H1 (cell line): ENCODE data around the gene R3HDM1.

ENCODE experiments used
- ASH2L ChIP-seq: fragments of 200-600, 300-600 bp; sonication (generic); IDR thresholded peaks from one replicate; pipeline ENCODE4 v1.7.1; 2017; ENCODE audit warnings: low read length
- ATF3 ChIP-seq: IDR thresholded peaks from 2 replicates; pipeline ENCODE4 v1.6.1; 2011; ENCODE audit warnings: low read depth, mild to moderate bottlenecking, low read length; ENCODE audit not compliant: insufficient read depth
- CTCF ChIP-seq, 3 experiments: IDR thresholded peaks; 1 replicate in 2 of 3; 2 replicates in 1 of 3; pipeline versions ENCODE4 v1.5.1 to v1.6.1; 2011; ENCODE audit warnings: low read length in 3 of 3, mild to moderate bottlenecking in 3 of 3, inconsistent platforms in 2 of 3, low read depth in 1 of 3, moderate library complexity in 1 of 3; ENCODE audit not compliant: insufficient read depth in 1 of 3; ENCODE audit errors: control extremely low read depth in 1 of 3
- EP300 ChIP-seq, 2 experiments: IDR thresholded peaks; 1 replicate in 1 of 2; 2 replicates in 1 of 2; pipeline ENCODE4 v1.6.1; 2011 to 2012; ENCODE audit warnings: low read depth in 2 of 2, low read length in 2 of 2, mild to moderate bottlenecking in 2 of 2, borderline replicate concordance in 1 of 2, inconsistent platforms in 1 of 2, moderate library complexity in 1 of 2
- EZH2 ChIP-seq: fragments of 200-600 bp; sonication (generic); IDR thresholded peaks from 2 replicates; pipeline ENCODE4 v1.7.1; 2012; ENCODE audit warnings: low read depth, mild to moderate bottlenecking, moderate library complexity, low read length, inconsistent platforms; ENCODE audit not compliant: severe bottlenecking
- HDAC2 ChIP-seq, 2 experiments: fragments of 300-600 bp in 1 of 2; sonication (generic) in 1 of 2; IDR thresholded peaks; 2 replicates each; pipeline ENCODE4 v1.6.1; 2011 to 2012; ENCODE audit warnings: low read depth in 2 of 2, low read length in 2 of 2, mild to moderate bottlenecking in 2 of 2, moderate library complexity in 2 of 2, borderline replicate concordance in 1 of 2, inconsistent platforms in 1 of 2
- JUN ChIP-seq: IDR thresholded peaks from 2 replicates; pipeline ENCODE4 v1.6.1; 2011; ENCODE audit warnings: low read depth, mild to moderate bottlenecking, improper control_type of control experiment, low read length
- POLR2A ChIP-seq, 2 experiments: IDR thresholded peaks; 1 replicate in 1 of 2; 2 replicates in 1 of 2; pipeline ENCODE4 v1.6.1; 2011; ENCODE audit warnings: low read depth in 2 of 2, low read length in 2 of 2, mild to moderate bottlenecking in 2 of 2; ENCODE audit errors: control extremely low read depth in 1 of 2
- RAD21 ChIP-seq, 2 experiments: IDR thresholded peaks in 1 of 2; conservative IDR thresholded peaks in 1 of 2; 2 replicates each; pipeline ENCODE4 v1.6.1; 2011; ENCODE audit warnings: low read depth in 2 of 2, low read length in 2 of 2, improper control_type of control experiment in 1 of 2, inconsistent platforms in 1 of 2, mild to moderate bottlenecking in 1 of 2, moderate library complexity in 1 of 2
- SIN3A ChIP-seq, 2 experiments: IDR thresholded peaks in 1 of 2; conservative IDR thresholded peaks in 1 of 2; 2 replicates each; pipeline ENCODE4 v1.6.1; 2011 to 2012; ENCODE audit warnings: low read length in 2 of 2, improper control_type of control experiment in 1 of 2, low read depth in 1 of 2, mild to moderate bottlenecking in 1 of 2
- TAF1 ChIP-seq: IDR thresholded peaks from 2 replicates; pipeline ENCODE4 v1.6.1; 2011; ENCODE audit warnings: mild to moderate bottlenecking, low read depth, low read length

- TF ChIP-seq POLR2A (IDR thresholded peaks at IDR 0.05; ENCODE audit: control extremely low read depth in 1 of 2, low read depth in 2 of 2, low read length in 2 of 2) (no peak), HDAC2 (IDR thresholded peaks at IDR 0.05; ENCODE audit: borderline replicate concordance in 1 of 2, low read depth in 2 of 2, low read length in 2 of 2) (no peak), CTCF (IDR thresholded peaks at IDR 0.05; ENCODE audit: control extremely low read depth in 1 of 3, insufficient read depth in 1 of 3, low read depth in 1 of 3, low read length in 3 of 3) (no peak), JUN (no peak), EZH2 (no peak), SIN3A (conservative IDR thresholded peaks at IDR 0.05 in 1 of 2, IDR thresholded peaks at IDR 0.05 in 1 of 2; ENCODE audit: low read depth in 1 of 2, low read length in 2 of 2) (no peak), TAF1 (no peak), RAD21 (IDR thresholded peaks at IDR 0.05 in 1 of 2, conservative IDR thresholded peaks at IDR 0.05 in 1 of 2; ENCODE audit: low read depth in 2 of 2, low read length in 2 of 2) (no peak), EP300 (IDR thresholded peaks at IDR 0.05; ENCODE audit: borderline replicate concordance in 1 of 2, low read depth in 2 of 2, low read length in 2 of 2) (no peak), ASH2L (no peak), ATF3 (no peak)
Measured at GRCh38 chr2:135551356-135551755, 20.1 kb downstream of the R3HDM1 start.
